Hematopoietic multipotent progenitor cell (in vitro differentiated cells): ENCODE data around the gene ZNF285. TPM values are rescaled to one million over a fixed set of nuclear protein-coding genes. Genes with fewer than 3 reads are reported as not detected.

Experiments
- total RNA-seq: library from RNA; depleted of rRNA; stranded (reverse); fragments of >200 nt; gene quantifications from one replicate; pipeline ENCODE4 v1.2.3, GENCODE V29; 2012

The ZNF285 gene
- total RNA-seq, 1 donor = 2.4 TPM

Other genes starting within 250 kb of the ZNF285 start
- 8.1 TPM for gene ZNF226, start 236.5 kb downstream of the ZNF285 start, total RNA-seq
- 11.3 TPM for gene ZNF227, start 189.1 kb downstream of the ZNF285 start, total RNA-seq
- 1.3 TPM for gene ZNF233, start 141.7 kb downstream of the ZNF285 start, total RNA-seq
- gene ZNF235, start 96.6 kb downstream of the ZNF285 start, total RNA-seq = 4.3 TPM
- 1.1 TPM for gene ZNF112, start 44.9 kb downstream of the ZNF285 start, total RNA-seq
- gene ZNF229, start 46.9 kb upstream of the ZNF285 start, total RNA-seq = 4.0 TPM
- 18.9 TPM for gene ZNF180, start 98.9 kb upstream of the ZNF285 start, total RNA-seq
- gene CEACAM20, start 128.1 kb upstream of the ZNF285 start, total RNA-seq = not detected
- gene IGSF23, start 212.0 kb upstream of the ZNF285 start, total RNA-seq = not detected
- gene PVR, start 242.3 kb upstream of the ZNF285 start, total RNA-seq = 29.9 TPM